ENCODE results near the gene DPEP1. TPM values are rescaled to one million over a fixed set of nuclear protein-coding genes. Genes with fewer than 3 reads are reported as not detected.

DPEP1 gene
- total and polyA plus RNA-seq, 8 donors: 109 to 168 (median 125) TPM

DNA sequence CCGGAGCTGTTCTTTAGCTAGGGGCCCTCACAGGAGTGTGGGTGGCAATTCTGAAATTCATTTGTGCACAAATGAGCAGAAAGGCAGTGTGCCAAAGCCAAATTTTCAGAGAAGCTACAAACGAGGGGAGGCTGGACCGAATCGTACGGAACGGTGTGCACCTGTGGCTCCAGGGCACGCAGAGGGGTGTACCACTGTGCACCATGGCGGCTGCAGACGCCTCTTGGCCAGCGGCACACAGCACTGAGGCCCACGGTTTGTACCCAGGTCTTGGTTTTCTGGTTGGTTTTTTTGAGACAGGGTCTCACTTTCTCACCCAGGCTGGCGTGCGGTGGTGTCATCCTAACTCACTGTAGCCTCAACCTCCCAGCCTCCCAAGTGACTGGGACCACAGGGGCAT, 29.1 kb downstream of the DPEP1 start:
- TF ChIP-seq, protein P1, sequence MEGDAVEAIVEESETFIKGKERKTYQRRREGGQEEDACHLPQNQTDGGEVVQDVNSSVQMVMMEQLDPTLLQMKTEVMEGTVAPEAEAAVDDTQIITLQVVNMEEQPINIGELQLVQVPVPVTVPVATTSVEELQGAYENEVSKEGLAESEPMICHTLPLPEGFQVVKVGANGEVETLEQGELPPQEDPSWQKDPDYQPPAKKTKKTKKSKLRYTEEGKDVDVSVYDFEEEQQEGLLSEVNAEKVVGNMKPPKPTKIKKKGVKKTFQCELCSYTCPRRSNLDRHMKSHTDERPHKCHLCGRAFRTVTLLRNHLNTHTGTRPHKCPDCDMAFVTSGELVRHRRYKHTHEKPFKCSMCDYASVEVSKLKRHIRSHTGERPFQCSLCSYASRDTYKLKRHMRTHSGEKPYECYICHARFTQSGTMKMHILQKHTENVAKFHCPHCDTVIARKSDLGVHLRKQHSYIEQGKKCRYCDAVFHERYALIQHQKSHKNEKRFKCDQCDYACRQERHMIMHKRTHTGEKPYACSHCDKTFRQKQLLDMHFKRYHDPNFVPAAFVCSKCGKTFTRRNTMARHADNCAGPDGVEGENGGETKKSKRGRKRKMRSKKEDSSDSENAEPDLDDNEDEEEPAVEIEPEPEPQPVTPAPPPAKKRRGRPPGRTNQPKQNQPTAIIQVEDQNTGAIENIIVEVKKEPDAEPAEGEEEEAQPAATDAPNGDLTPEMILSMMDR (IDR thresholded peaks at IDR 0.05): no peak
- FAIRE-seq (no peak), DNase-seq (no peak), ATAC-seq (no peak)
- Histone ChIP-seq H3K36me3 (peaks cover 0 to 23% (median 22%) of the 10 kb centered on the region in 3 donors), H3K27ac (no peak overlapping the region), H3K27me3 (no peaks in the 10 kb centered on the region), H3K9me3 (no peaks in the 10 kb centered on the region), H3K4me3 (no peak overlapping the region), H3K4me1 (peaks cover 0 to 6% (median 4%) of the 10 kb centered on the region in 3 donors)
- WGBS, 2 donors: 71 to 76% methylated on average over 13 of the region's 13 CpGs
- intact Hi-C loops (cut with DNase I): no loop called here

DNA sequence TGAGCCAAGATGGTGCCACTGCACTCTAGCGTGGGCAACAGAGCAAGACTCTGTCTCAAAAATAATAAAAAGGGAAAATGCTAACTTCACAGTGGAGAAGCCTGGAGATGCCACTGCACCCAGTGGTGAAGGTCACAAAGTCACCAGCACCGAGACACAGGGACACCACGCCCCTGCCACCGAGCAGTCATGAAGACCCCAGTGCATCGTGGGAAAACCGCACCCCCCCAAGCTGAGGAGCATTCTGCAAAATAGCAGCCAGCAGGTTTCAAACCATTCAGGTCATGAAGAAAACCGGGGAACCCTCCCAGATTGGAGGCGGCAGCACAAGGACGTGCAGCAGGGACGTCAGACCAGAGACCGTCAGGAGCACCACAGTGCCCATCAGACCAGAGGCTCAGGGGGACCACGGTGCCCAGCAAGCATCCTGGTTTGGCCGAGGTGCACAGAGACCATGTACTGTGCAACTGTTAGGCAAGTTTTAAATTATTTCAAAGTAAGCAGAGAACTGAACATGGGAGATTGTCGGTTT, 30.4 kb downstream of the DPEP1 start:
- no peak for DNase-seq
- Histone ChIP-seq H3K4me1 (peaks cover 0 to 6% (median 4%) of the 10 kb centered on the region in 3 donors), H3K9me3 (no peaks in the 10 kb centered on the region), H3K4me3 (no peak overlapping the region), H3K27me3 (no peaks in the 10 kb centered on the region), H3K36me3 (peaks cover 0 to 23% (median 22%) of the 10 kb centered on the region in 3 donors), H3K27ac (no peak overlapping the region)
- 58 to 73% methylated on average over 14 of the region's 14 CpGs for WGBS, 2 donors
- TF ChIP-seq, protein P1 (IDR thresholded peaks at IDR 0.05): no peak
- ATAC-seq: no peak
- intact Hi-C loops (cut with DNase I): no loop called here
- no peak for FAIRE-seq

DNA sequence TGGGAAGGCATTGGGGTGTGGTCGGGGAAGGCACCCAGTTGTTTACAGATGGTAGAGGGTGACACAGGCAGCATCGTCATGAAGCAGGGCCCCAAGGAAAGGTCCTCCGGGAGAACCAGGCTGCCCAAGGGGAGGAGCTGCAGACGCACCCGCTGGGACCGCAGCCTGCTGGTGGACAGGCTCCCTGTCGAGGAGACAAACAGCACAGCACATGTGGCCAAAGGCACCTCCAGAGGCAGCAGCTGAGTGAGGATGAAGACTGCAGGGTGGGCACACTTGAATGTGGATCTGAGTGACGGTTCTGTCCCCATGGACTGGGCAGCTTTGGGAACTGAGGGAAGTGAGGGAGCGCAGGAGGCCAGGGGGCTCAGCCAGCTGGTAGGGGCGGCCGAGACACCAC, 31.7 kb downstream of the DPEP1 start:
- Histone ChIP-seq H3K4me1 (peaks cover 0 to 6% (median 4%) of the 10 kb centered on the region in 3 donors), H3K27me3 (no peaks in the 10 kb centered on the region), H3K4me3 (no peak overlapping the region), H3K27ac (no peak overlapping the region), H3K9me3 (no peaks in the 10 kb centered on the region), H3K36me3 (peaks cover 0 to 23% (median 22%) of the 10 kb centered on the region in 3 donors)
- DNase-seq (no peak), FAIRE-seq (no peak), ATAC-seq (no peak)
- TF ChIP-seq, protein P1 (IDR thresholded peaks at IDR 0.05): no peak
- intact Hi-C loops (cut with DNase I): no loop called here
- 78 to 86% methylated on average over 11 of the region's 11 CpGs for WGBS, 2 donors

DNA sequence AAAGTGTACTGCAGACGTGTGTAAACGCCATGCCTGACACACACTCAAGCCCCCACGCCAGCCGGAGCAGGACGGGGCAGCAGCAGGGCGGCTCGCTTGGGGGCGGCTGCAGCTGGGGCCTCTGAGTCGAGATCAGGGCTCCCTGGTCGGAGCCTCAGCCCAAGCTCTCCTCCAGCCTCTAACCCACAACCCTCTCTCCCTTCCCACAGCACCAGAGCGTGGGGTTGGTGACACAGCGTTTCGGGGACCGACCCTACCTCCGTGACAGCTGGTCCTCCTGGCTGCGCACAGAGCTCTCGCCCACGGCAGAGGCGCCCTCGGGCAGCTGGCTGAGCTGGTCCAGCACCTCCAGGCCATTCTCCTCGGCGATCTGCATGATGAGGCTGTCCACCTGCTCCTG, 32.8 kb downstream of the DPEP1 start:
- Histone ChIP-seq H3K27ac (no peak overlapping the region), H3K4me1 (no peaks in the 10 kb centered on the region), H3K36me3 (peaks cover 0 to 23% (median 22%) of the 10 kb centered on the region in 3 donors), H3K27me3 (no peaks in the 10 kb centered on the region), H3K9me3 (no peaks in the 10 kb centered on the region), H3K4me3 (no peak overlapping the region)
- intact Hi-C loops (cut with DNase I): no loop called here
- ATAC-seq (no peak), DNase-seq (no peak), FAIRE-seq (no peak)
- TF ChIP-seq, protein P1 (IDR thresholded peaks at IDR 0.05): no peak
- 95% methylated on average over 22 of the region's 22 CpGs for WGBS, 2 donors

DNA sequence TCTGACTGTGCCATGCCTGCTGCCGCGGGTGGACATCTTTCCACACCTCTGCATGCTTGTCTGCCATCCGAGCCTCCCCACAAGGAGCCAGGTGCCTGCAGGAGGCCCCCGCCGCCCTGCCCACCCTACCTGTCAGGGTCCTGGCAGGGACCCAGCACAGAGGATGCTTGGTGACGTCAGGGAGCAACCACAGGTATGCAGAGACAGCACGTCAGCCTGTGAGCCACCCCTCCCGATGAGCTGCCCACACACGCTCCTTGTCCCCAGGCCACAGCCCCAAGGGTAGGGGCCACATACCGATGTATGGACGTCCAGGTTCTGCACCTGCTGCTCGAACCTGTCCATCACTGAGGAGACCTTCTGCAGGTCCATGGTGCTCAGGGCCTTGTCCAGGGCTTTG, 33.5 kb downstream of the DPEP1 start:
- 83 to 90% methylated on average over 12 of the region's 12 CpGs for WGBS, 2 donors
- intact Hi-C loops (cut with DNase I): no loop called here
- TF ChIP-seq, protein P1 (IDR thresholded peaks at IDR 0.05): no peak
- Histone ChIP-seq H3K27me3 (no peaks in the 10 kb centered on the region), H3K36me3 (peaks cover 0 to 23% (median 22%) of the 10 kb centered on the region in 3 donors), H3K27ac (no peak overlapping the region), H3K4me1 (no peaks in the 10 kb centered on the region), H3K9me3 (no peaks in the 10 kb centered on the region), H3K4me3 (no peak overlapping the region)
- DNase-seq: no peak
- no peak for FAIRE-seq
- ATAC-seq: no peak

Measured in pancreas (tissue), 10 donors.